Measurements from ENCODE around the gene HMGCR. TPM values are rescaled to one million over a fixed set of nuclear protein-coding genes. Genes with fewer than 3 reads are reported as not detected.
"Not testable (repeated sequence)": the region's sequence is repeated elsewhere in the genome, so short reads cannot be mapped to it uniquely, and the experiment has no call there.

Gene HMGCR
- total RNA-seq, 1 experiment from 2014 or later, result 137 TPM

DNA sequence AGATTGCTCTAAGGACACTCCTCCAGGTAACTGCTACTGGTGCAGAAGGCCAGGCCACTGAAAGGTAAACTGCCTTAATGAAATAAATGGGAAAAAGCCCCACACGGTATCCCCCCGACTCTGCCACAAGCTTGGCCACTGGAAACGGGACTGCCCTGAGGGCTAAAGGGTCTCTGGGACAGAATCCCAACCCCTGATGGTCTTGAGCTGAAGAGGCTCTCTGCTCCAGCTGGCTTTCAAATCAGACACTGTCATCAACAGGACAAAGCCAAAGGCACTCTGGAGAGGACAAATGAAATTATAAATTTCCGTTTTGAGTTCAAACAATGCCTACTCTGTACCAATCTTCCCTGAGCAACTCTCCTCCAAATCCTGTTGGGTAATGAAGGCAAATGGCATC, 33.6 kb upstream of the HMGCR start (continued):
- TF ChIP-seq, protein P1, sequence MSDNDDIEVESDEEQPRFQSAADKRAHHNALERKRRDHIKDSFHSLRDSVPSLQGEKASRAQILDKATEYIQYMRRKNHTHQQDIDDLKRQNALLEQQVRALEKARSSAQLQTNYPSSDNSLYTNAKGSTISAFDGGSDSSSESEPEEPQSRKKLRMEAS (CRISPR knock-in tag; IDR thresholded peaks at IDR 0.05), result no peak
- TF ChIP-seq ZNF121 (CRISPR knock-in tag; IDR thresholded peaks at IDR 0.05) (no peak), IRF2 (CRISPR knock-in tag; IDR thresholded peaks at IDR 0.05; ENCODE audit: borderline replicate concordance, low read depth) (no peak), CBFB (CRISPR knock-in tag; IDR thresholded peaks at IDR 0.05; ENCODE audit: low read depth) (no peak), JAZF1 (CRISPR knock-in tag; IDR thresholded peaks at IDR 0.05) (no peak), KAT7 (CRISPR knock-in tag; IDR thresholded peaks at IDR 0.05; ENCODE audit: borderline replicate concordance) (no peak), ZNF423 (CRISPR knock-in tag; IDR thresholded peaks at IDR 0.05) (no peak)

GRCh38 chr5:75304486-75304885, 32.5 kb upstream of the HMGCR start:
- H3K4me1 Mint-ChIP-seq; H3K36me3 Mint-ChIP-seq; H3K27me3 Mint-ChIP-seq (ENCODE audit: low read depth); H3K27ac Mint-ChIP-seq; H3K4me3 Mint-ChIP-seq; ATAC-seq; POLR2A ChIA-PET: not testable (repeated sequence)
- peak; percentile 53 for DNase-seq (ENCODE audit: low spot score)
- H3K9me3 Mint-ChIP-seq, result peaks cover 22% of the 10 kb centered on the region
- CTCF ChIA-PET, result interaction anchor here (0.7 to 1.6 kb wide), 5 partner anchors 28 to 145 kb away, joined by 3 to 8 read pairs (median 3); partner anchors contain the start of genes ANKRD31 and HMGCR

GRCh38 chr5:75306746-75307145, 30.3 kb upstream of the HMGCR start:
- Mint-ChIP-seq H3K27me3 (ENCODE audit: low read depth) (no peaks in the 10 kb centered on the region), H3K4me1 (peaks cover 2% of the 10 kb centered on the region; the same call in 1 of the 2 replicates), H3K9me3 (peaks cover 4% of the 10 kb centered on the region; the same call in 1 of the 2 replicates), H3K4me3 (no peak overlapping the region), H3K36me3 (no peaks in the 10 kb centered on the region), H3K27ac (no peak overlapping the region)
- ATAC-seq, result no peak
- TF ChIP-seq JUN (CRISPR knock-in tag; IDR thresholded peaks at IDR 0.05), result no peak
- TF ChIP-seq ELF4 (CRISPR knock-in tag; IDR thresholded peaks at IDR 0.05; ENCODE audit: low read depth), result no peak
- no peak for TF ChIP-seq FOXJ3 (CRISPR knock-in tag; IDR thresholded peaks at IDR 0.05; ENCODE audit: borderline replicate concordance)
- TF ChIP-seq, protein P2, sequence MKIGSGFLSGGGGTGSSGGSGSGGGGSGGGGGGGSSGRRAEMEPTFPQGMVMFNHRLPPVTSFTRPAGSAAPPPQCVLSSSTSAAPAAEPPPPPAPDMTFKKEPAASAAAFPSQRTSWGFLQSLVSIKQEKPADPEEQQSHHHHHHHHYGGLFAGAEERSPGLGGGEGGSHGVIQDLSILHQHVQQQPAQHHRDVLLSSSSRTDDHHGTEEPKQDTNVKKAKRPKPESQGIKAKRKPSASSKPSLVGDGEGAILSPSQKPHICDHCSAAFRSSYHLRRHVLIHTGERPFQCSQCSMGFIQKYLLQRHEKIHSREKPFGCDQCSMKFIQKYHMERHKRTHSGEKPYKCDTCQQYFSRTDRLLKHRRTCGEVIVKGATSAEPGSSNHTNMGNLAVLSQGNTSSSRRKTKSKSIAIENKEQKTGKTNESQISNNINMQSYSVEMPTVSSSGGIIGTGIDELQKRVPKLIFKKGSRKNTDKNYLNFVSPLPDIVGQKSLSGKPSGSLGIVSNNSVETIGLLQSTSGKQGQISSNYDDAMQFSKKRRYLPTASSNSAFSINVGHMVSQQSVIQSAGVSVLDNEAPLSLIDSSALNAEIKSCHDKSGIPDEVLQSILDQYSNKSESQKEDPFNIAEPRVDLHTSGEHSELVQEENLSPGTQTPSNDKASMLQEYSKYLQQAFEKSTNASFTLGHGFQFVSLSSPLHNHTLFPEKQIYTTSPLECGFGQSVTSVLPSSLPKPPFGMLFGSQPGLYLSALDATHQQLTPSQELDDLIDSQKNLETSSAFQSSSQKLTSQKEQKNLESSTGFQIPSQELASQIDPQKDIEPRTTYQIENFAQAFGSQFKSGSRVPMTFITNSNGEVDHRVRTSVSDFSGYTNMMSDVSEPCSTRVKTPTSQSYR (CRISPR knock-in tag; IDR thresholded peaks at IDR 0.05), result no peak
- TF ChIP-seq SOX15 (CRISPR knock-in tag; IDR thresholded peaks at IDR 0.05), result no peak
- no peak for TF ChIP-seq PRRX2 (CRISPR knock-in tag; IDR thresholded peaks at IDR 0.05)
- TF ChIP-seq FOXP1 (CRISPR knock-in tag; IDR thresholded peaks at IDR 0.05; ENCODE audit: borderline replicate concordance), result no peak
- TF ChIP-seq, protein P3, sequence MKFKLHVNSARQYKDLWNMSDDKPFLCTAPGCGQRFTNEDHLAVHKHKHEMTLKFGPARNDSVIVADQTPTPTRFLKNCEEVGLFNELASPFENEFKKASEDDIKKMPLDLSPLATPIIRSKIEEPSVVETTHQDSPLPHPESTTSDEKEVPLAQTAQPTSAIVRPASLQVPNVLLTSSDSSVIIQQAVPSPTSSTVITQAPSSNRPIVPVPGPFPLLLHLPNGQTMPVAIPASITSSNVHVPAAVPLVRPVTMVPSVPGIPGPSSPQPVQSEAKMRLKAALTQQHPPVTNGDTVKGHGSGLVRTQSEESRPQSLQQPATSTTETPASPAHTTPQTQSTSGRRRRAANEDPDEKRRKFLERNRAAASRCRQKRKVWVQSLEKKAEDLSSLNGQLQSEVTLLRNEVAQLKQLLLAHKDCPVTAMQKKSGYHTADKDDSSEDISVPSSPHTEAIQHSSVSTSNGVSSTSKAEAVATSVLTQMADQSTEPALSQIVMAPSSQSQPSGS (CRISPR knock-in tag; IDR thresholded peaks at IDR 0.05; ENCODE audit: borderline replicate concordance, low read depth), result no peak
- no peak for TF ChIP-seq TEAD1 (CRISPR knock-in tag; IDR thresholded peaks at IDR 0.05)
- no peak for TF ChIP-seq MLX (CRISPR knock-in tag; IDR thresholded peaks at IDR 0.05)
- no peak for TF ChIP-seq HMGA2 (CRISPR knock-in tag; IDR thresholded peaks at IDR 0.05)
- TF ChIP-seq, protein P4, sequence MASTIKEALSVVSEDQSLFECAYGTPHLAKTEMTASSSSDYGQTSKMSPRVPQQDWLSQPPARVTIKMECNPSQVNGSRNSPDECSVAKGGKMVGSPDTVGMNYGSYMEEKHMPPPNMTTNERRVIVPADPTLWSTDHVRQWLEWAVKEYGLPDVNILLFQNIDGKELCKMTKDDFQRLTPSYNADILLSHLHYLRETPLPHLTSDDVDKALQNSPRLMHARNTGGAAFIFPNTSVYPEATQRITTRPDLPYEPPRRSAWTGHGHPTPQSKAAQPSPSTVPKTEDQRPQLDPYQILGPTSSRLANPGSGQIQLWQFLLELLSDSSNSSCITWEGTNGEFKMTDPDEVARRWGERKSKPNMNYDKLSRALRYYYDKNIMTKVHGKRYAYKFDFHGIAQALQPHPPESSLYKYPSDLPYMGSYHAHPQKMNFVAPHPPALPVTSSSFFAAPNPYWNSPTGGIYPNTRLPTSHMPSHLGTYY (CRISPR knock-in tag; IDR thresholded peaks at IDR 0.05), result no peak
- TF ChIP-seq ZNF396 (CRISPR knock-in tag; IDR thresholded peaks at IDR 0.05; ENCODE audit: borderline replicate concordance), result no peak
- no peak for TF ChIP-seq MXD4 (CRISPR knock-in tag; IDR thresholded peaks at IDR 0.05; ENCODE audit: borderline replicate concordance)
- TF ChIP-seq, protein P5, sequence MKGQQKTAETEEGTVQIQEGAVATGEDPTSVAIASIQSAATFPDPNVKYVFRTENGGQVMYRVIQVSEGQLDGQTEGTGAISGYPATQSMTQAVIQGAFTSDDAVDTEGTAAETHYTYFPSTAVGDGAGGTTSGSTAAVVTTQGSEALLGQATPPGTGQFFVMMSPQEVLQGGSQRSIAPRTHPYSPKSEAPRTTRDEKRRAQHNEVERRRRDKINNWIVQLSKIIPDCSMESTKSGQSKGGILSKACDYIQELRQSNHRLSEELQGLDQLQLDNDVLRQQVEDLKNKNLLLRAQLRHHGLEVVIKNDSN (CRISPR knock-in tag; IDR thresholded peaks at IDR 0.05), result no peak
- TF ChIP-seq, protein P6, sequence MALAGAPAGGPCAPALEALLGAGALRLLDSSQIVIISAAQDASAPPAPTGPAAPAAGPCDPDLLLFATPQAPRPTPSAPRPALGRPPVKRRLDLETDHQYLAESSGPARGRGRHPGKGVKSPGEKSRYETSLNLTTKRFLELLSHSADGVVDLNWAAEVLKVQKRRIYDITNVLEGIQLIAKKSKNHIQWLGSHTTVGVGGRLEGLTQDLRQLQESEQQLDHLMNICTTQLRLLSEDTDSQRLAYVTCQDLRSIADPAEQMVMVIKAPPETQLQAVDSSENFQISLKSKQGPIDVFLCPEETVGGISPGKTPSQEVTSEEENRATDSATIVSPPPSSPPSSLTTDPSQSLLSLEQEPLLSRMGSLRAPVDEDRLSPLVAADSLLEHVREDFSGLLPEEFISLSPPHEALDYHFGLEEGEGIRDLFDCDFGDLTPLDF (CRISPR knock-in tag; IDR thresholded peaks at IDR 0.05), result no peak
- TF ChIP-seq, protein P7, sequence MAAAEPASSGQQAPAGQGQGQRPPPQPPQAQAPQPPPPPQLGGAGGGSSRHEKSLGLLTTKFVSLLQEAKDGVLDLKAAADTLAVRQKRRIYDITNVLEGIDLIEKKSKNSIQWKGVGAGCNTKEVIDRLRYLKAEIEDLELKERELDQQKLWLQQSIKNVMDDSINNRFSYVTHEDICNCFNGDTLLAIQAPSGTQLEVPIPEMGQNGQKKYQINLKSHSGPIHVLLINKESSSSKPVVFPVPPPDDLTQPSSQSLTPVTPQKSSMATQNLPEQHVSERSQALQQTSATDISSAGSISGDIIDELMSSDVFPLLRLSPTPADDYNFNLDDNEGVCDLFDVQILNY (CRISPR knock-in tag; IDR thresholded peaks at IDR 0.05), result no peak
- no peak for TF ChIP-seq GTF2I (CRISPR knock-in tag; conservative IDR thresholded peaks at IDR 0.05)
- no peak for DNase-seq (ENCODE audit: low spot score)
- ChIA-PET POLR2A (no interaction called here), CTCF (no interaction called here)

Data from WTC11 (cell line).